GM21717 (cell line): Measurements from ENCODE around the gene YRDC.

Experiments
- ATAC-seq: cut with Tn5 transposase; IDR thresholded peaks from one replicate; pipeline ENCODE4 v1.9.1; 2021; ENCODE audit warnings: mild to moderate bottlenecking, moderate library complexity; ENCODE audit not compliant: unreplicated experiment

Gene YRDC

DNA sequence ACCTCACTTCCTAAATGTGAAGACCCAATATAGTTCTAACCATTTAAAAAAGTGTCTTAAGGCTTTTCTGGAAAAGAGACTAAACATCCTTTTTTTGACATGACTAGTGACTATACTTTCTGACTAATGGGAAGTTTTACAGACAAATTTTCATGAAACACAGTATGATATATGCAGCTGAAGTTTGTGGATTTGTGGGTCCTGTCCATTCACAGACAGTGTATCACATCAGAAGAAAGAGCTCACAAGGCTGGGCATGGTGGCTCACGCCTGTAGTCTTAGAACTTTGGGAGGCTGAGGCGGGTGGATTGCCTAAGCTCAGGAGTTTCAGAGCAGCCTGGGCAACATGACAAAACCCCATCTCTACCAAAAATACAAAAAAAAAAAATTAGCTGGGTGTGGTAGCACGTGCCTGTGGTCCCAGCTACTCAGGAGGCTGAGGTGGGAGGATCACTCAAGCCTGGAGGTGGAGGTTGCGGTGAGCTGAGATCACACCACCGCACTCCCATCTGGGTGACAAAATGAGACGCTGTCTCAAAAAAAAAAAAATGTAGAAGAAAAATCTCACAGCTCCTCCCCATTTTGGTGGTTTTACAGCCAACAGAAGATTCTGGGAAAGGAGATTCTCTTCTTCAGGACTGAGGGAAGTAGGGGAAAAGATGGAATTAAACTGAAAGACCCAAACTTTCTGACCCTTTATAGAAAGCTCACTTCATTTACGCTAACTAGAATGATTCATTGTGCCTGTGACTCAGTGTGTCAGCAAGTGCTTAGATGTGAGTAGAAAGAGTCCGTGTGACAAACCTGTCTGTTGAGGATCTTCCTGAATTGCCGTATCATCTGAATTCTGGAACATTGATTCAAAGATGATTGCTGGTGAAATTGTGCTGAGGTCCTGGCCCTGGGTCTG, 15.2 kb upstream of the YRDC start:
- no peak for ATAC-seq

DNA sequence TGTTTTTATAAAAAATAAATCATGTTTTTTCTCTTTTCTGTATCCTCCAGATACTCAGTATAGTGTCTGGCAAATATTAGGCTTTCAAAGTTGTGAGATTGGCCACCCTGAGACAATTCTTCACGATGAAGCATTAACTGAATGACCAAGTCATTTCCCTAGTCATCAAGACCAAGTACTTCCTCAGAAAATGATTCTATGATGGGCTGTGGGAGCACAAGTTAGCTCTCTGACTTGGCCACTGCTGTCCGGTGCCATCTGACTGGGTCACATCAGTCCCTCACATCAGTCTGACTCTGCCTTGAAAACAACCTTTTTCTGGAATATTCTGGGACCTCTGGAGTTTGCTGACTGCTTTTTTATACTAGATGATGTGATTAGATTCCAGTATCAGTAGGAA, 13.5 kb upstream of the YRDC start:
- ATAC-seq: no peak

DNA sequence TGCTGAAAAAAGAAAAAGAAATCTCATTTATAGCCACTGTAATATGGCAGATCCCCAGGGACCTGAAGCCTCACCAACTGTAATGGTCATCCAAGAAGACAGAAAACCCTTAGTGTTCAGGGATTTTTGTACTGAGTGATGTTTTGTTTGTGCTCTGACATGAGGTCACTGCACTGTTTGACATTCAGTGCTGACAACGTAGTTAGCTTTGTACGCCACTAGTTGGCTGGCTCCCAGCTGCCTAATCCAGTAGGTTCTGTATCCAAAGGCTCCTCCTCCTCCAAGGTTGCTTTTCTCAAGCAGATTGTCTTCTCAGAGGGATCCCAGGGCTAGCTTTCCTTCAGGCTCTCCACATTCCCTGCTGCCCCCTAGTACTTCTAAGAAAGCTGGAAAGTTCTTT, 9.5 kb upstream of the YRDC start:
- ATAC-seq: no peak

DNA sequence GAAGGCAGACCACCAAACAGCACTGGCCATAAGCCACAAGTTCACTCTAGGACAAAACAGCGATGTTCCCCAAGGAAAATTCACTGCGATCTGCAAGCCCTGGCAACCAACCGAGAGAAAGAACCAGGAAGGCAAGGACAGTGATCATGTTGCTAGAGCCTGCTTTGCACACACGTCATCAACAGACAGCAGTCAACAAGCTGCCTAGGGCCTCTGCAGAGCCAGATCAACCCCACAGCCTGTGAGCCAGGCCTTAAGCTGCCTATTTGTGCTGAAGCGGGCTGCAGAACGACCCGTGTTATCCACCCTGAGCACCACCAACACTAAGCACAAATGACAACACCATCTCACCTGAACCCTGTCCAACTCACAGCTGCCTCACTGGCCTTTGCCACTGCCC, 6.2 kb upstream of the YRDC start:
- ATAC-seq: no peak

DNA sequence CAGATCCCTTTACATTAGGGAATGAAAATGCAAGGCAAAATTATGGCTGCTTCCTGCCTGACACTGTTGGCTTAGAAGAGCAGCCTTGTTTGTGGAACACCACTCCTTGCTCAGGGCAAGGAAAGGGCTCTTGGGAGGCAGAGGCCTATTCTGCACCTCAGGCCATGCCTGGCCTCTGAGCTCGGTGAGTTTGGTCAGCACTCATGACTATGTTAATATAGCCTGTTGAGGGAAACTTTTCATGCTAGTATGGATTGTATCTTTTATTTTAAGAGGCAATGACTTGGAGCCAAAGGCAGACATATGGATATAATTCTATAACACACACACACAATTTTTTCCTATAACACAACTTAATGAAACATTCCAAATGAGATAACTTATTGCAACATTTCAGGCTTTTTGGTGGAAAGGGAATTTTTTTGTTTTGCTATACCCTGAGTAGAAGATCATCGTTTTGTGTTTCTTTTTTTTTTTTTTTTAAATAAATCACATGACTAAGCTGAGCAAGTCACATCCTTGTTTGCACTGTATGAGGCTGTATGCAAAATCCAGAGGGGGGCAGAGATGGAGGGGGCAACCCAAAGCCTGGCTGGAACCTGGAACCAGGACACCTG, 5.6 kb upstream of the YRDC start:
- ATAC-seq: no peak

DNA sequence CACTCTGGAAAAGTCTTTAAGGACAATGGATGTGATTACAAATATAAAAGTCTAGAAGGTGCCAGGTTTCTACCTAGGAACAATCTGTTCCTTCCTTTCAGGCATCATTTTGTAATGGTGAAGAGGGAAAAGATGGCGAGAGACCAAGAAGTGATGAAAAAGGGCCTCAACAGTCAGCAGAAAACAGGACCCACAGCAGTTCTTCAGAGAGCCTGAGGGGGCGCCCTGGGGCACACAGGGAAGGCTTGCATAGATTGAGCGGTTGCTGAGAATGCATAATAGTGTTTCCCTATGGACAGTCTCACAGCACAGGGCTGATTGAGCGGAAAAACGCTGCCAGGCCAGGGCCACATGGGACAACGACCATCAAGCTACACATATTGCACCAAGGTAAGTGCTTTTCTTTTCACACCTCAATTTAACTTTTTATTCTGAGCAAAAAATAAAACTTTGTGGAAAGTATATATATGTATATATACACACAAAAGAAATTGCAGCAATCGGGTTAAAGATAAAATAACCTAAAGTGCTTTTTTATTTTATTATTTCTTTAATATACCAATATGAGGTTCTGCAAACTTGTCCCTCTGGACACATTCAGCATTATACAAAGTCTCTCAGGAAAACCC, 3.1 kb upstream of the YRDC start:
- no peak for ATAC-seq

DNA sequence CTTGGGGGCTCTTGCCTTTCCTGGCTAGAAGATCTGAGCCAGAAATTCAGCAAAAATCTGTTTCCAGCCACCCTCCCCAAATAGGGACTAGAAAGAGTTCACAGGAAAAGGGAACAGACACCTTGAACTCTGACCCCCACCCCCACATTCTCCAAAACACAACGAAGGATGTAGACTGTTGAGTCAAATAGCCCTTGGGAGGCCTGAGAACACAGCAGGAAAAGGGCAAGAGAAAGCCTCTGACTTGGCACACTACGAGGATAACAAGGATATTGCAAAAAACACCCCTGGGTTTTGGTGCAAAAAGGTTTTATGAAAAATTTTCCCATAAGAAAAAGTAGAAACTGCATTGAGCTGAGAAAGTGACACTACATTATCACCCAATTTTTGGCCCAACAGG, 1.9 kb upstream of the YRDC start:
- no peak for ATAC-seq

DNA sequence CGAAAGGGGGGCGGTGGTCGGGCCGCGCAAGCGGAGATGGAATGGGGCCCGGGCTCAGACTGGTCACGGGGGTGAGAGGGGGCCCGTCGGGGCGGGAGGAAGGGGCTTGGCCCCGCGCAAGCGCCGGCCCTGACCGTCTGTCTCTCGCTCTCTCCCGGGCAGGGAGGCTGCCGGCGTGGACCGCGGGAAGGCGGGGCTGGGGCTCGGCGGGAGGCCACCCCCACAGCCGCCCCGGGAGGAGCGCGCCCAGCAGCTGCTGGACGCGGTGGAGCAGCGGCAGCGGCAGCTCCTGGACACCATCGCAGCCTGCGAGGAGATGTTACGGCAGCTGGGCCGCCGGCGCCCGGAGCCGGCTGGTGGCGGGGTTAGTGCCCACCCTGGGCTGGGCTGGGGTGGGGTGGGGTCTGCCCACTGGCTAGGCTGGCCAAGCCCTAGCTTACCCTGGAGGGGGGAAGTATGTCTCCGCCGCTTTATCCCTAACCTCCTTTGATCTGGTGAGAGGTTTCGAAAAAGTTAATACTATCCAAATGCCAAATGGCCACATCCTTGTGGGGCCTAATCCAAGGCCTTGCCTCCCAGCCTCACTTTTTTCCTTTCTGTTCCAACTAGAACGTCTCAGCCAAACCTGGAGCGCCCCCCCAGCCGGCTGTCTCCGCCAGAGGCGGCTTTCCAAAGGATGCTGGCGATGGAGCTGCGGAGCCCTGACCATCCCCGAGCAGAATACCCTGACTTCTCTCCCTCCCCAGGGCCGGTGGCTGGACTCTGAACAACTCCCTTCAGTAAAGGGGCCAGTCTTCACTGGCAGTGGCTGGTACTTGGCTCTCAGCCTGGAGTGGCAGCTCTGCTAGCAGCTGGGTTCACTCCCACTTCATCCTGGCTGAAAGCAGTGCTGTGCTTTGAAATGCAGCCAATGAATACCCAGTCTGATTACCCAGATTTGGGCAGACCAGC, 636 bp upstream of the YRDC start:
- ATAC-seq: peak; percentile 21

DNA sequence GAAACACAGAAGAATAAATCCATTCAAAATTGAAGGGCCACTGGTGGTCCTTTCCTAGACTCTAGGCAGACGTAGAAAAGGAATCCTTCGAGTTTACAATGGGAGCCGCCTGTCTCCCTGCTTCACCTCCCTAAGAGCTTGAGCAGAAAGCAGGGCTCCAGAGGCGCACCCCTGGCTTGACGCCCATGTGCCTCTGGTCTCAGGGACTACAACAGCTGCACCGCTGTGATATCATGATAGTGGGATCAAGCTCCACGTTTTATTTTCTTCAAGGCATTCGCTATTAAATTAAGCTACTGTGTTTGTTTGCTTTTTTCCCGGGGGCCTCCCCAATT, 821 bp downstream of the YRDC start:
- no peak for ATAC-seq

DNA sequence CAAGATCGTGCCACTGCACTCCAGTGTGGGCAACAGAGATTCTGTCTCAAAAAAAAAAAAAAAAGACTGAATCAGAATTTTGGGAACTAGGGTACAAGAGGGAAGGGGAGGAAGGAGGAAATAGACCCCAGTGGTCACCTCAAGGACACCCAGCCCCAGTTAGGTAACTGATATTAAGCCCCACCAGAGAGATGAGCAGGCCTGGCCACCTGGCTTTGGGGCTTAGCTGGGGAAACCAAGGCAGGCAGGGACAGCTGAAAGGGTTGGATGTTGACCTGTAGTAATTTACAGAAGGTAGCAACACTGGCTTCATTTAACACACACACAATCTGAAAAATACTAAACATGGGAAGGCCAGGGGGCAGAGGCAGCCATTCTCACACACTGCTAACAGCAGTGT, 5.6 kb downstream of the YRDC start:
- no peak for ATAC-seq

DNA sequence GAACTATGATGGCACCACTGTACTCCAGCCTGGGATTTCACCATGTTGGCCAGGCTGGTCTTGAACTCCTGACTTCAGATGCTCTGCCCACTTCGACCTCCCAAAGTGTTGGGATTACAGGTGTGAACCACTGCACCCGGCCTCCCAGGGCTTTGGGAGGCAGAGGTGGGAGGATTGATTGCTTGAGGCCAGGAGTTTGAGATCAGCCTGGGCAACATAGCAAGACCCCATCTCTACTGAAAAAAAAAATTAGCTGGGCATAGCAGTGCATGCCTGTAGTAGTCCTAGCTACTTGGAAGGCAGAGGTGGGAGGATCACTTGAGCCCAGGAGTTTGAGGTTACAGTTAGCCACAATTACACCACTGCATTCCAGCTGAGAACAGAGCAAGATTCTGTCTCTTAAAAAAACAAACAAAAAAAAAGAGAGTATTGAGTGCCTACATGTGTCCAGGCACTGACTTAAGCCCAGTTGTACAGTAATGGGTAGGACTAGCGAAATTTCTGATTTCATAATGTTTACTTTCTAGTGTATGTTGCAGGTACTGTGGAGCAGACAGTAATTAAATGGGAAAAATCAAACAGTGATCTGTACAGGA, 10.2 kb downstream of the YRDC start:
- ATAC-seq: no peak

DNA sequence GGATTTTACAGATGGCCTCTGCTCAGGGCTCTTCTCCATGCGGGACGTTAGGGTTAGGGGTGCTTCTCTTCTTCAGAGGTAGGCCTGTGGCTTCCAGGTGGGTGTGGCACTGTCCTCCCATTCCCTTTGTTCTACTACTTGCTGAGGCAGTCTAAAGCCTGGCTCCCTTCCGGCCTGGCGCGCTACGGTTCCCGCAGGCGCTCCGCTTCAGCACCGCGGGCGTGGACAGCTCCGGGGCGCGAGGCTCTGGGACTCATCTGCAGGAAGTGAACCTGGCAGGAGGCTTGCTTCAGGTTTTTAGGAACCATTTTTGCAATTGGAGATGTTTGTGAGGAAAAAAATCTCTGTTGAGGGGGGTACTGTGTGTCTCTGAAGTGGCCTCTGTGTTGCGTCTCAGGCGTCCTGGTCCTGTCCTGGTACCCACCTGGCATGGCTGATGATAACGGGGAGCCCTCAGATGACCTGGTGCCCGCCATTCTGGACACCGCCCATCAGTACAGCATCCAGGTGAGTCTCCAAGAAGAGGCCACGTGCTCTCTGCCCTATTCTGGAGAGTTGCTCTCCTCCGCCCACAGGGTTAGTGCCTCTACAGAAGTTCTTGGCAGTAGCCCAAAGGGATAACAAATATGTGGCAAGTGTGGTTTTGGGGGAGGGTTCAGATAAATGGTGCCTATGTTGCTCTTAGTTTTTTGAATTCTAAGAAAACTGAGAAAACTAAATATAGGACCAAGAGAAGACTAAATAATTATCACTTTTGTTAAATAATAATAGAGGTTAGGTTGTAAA, 12.5 kb downstream of the YRDC start:
- no peak for ATAC-seq

DNA sequence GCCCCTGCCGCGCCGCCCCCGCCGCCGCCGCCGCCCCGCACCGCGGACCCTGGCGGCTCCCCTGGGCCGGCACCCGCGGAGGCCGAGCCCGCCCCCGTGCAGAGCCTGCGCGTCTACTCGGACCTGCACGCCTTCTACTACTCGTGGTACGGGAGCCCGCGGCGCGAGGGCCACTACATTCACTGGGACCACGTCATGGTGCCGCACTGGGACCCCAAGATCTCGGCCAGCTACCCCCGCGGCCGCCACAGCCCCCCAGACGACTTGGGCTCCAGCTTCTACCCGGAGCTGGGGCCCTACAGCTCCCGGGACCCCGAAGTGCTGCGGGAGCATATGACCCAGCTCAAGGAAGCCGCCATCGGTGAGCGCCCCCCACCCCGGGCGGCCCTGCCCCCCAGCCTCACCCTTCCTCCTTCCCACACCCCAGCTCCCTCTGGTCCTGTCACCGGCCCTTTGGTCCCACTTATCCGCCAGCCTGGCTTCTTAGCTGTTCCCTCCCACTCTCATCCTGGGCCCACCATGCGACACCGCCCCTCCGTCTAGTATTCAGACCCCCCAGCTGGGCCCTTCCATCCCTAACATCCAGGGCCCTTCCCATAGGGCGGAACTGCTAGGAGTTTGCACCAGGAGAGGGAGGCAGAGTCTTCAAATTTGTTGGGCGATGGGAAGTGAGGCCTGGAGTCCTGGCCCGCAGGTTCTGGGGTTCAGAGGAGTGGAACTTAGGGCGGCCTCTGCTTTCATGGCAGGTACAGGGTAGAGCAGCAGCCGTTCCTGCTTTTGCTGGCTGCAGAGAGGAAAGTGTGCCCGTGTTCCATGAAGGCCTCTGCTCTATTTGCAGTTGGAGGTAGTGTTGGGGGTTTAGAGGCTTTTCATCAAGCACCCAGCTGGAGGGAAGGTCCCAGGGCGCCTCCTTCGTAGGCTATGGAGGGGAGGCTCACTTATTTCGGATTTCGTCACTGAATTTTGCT, 13.4 kb downstream of the YRDC start:
- no peak for ATAC-seq

DNA sequence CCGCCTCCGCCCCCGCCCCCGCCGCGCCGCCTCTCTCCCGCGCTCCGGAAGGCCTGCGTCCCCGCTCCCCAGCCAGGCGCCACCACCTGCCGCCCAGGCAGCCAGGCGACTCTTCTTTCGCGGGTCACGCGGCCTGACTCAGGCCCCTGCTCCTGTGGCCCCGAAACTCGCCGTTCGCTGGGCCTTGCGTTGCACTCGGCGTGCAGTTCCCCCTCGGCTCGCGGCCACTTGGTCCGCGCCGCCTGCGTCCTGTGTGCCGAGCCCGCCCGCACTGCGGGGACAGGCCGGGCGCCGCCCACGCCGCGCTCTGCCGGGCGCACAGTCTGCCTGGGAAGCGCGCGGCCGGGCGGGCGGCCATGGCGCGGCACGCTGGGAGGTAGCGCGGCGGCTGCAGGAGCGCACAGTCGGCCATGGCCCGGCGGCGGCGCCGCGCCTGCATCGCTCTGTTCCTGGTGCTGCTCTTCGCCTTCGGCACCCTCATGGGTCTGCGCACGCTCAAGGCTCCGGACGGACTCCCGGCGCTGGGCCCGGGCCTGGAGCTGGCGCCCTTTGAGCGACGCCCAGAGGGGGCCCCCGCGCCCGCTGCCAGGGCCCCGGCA, 14.1 kb downstream of the YRDC start, which contains the start of gene MANEAL:
TSS of gene MANEAL (plus strand) at position 75 of the 599 bp plus-strand sequence. CDS start at position 411, 336 bp downstream.
- ATAC-seq: no peak

DNA sequence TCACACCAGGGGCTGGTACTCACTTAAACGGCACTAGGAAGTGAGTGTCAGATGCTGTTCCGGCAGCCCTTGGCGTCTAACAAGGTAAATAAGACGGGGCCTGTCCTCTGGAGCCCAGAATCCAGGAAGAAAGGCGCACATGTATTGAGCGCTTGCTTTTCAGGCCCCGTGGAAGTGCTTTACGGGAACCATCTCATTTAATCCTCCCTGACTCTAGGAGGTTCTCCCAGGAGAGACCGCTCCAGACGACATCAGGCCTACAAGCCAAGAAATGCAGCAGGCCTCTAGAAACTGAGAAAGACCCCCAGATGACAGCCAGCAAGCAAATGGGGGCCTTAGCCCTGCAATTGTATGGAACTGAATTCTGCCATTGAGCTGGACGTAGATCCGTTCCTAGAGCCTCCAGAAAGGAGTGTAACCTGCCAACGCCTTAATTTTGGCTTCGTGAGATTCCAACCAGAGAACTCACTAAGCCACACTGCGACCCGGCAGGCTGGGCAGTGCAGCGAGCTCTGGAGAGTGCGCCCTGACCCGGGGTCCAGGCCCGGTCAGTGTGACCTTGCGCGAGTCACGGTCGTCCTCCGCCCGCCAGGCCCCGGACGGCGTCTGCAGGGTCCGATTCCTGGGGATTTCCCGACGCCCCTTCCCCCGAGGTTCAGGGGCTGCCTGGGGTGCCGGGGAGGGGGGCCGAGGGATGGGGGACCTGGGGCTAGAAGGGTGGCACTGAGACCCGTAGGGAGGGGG, 14.9 kb downstream of the YRDC start:
- no peak for ATAC-seq

DNA sequence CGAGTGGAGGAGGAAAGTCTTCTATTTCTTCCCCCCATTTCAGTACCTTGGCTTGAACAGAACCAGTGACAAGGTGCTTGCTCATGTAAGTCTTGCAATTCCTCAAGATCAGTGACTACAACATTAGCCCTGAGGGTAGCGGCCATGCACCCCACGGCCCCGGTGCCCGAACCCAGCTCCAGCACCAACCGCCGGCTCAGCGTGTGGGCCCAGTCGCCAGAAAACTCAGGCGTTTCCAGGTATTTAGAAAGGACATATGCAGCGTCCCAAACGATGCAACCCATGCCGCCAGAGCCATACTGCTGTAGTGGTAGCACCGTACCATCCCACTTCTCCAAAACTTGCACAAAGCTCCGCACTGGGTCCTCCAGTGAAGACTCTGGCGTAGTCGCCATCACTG, 25.5 kb downstream of the YRDC start:
- no peak for ATAC-seq

DNA sequence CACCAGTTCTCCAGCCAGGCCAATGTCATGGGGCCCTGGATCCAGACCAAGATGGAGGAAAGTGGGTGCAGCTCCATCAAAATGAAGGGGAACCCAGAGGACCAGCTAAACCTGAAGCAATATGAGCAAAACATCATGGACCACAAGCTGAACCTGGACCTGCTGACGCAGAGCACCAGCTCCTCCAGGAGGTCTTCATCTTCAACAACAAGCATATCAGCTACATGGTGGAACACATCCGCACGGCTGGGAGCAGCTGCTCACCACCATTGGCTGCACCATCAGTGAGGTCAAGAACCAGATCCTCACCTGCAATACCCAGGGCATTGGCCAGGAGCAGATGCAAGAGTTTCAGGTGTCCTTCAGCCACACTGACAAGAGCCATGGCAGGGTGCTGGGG, 29.4 kb downstream of the YRDC start:
- ATAC-seq: no peak
